ENCODE data around the gene MPV17. TPM values are rescaled to one million over a fixed set of nuclear protein-coding genes. Genes with fewer than 3 reads are reported as not detected.

The MPV17 gene
- total and polyA plus RNA-seq, 2 of the 13 experiments (the other 11 are each of a cell fraction or from before 2014, with no cell fraction given), result 48.9 to 129 TPM

GRCh38 chr2:27320958-27321543 lies 1.8 kb downstream of the MPV17 start (continued):
- TF ChIP-seq, protein P1, sequence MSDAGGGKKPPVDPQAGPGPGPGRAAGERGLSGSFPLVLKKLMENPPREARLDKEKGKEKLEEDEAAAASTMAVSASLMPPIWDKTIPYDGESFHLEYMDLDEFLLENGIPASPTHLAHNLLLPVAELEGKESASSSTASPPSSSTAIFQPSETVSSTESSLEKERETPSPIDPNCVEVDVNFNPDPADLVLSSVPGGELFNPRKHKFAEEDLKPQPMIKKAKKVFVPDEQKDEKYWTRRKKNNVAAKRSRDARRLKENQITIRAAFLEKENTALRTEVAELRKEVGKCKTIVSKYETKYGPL (CRISPR knock-in tag; IDR thresholded peaks at IDR 0.05), result no peak
- TF ChIP-seq ZNF44 (CRISPR knock-in tag; IDR thresholded peaks at IDR 0.05) (peak; percentile 71; the same call in 1 of the 2 replicates), ZNF354B (CRISPR knock-in tag; IDR thresholded peaks at IDR 0.05) (no peak), CREBL2 (CRISPR knock-in tag; IDR thresholded peaks at IDR 0.05; ENCODE audit: borderline replicate concordance) (no peak), PHF21A (CRISPR knock-in tag; IDR thresholded peaks at IDR 0.05) (peak; percentile 96), ZBTB21 (CRISPR knock-in tag; IDR thresholded peaks at IDR 0.05) (peak; percentile 80; the same call in 1 of the 2 replicates), ZNF510 (CRISPR knock-in tag; IDR thresholded peaks at IDR 0.05; ENCODE audit: low read depth) (no peak), MLX (CRISPR knock-in tag; IDR thresholded peaks at IDR 0.05) (no peak), YEATS4 (CRISPR knock-in tag; IDR thresholded peaks at IDR 0.05; ENCODE audit: borderline replicate concordance) (peak; percentile 77; the same call in 1 of the 2 replicates), ZFYVE20 (CRISPR knock-in tag; IDR thresholded peaks at IDR 0.05; ENCODE audit: borderline replicate concordance, low read depth) (no peak), ZNF574 (CRISPR knock-in tag; IDR thresholded peaks at IDR 0.05) (peak; percentile 80; the same call in 1 of the 2 replicates), FOXC1 (CRISPR knock-in tag; IDR thresholded peaks at IDR 0.05; ENCODE audit: borderline replicate concordance) (0 out of 2 replicates have a peak, but pooled peaks have one; percentile 24), ZNF230 (CRISPR knock-in tag; IDR thresholded peaks at IDR 0.05) (no peak), ZBTB10 (CRISPR knock-in tag; IDR thresholded peaks at IDR 0.05; ENCODE audit: borderline replicate concordance) (no peak), CBX1 (IDR thresholded peaks at IDR 0.05; ENCODE audit: low read depth) (peak; percentile 84), ONECUT2 (CRISPR knock-in tag; IDR thresholded peaks at IDR 0.05) (no peak), MAF1 (CRISPR knock-in tag; IDR thresholded peaks at IDR 0.05; ENCODE audit: borderline replicate concordance) (no peak)
- TF ChIP-seq, protein P2, sequence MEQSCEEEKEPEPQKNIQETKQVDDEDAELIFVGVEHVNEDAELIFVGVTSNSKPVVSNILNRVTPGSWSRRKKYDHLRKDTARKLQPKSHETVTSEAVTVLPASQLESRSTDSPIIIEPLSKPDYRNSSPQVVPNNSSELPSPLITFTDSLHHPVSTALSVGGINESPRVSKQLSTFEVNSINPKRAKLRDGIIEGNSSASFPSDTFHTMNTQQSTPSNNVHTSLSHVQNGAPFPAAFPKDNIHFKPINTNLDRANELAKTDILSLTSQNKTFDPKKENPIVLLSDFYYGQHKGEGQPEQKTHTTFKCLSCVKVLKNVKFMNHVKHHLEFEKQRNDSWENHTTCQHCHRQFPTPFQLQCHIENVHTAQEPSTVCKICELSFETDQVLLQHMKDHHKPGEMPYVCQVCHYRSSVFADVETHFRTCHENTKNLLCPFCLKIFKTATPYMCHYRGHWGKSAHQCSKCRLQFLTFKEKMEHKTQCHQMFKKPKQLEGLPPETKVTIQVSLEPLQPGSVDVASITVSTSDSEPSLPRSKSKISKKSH (CRISPR knock-in tag; IDR thresholded peaks at IDR 0.05; ENCODE audit: borderline replicate concordance), result peak; percentile 86

All from HepG2 (cell line).